ENCODE measurements around the gene MEX3A.

The MEX3A gene

GRCh38 chr1:156065212-156065611, 17.1 kb downstream of the MEX3A start:
- no peak for TF ChIP-seq CTCF (IDR thresholded peaks at IDR 0.05; ENCODE audit: low read depth, low read length)
- in situ Hi-C loops (cut with HindIII; ENCODE audit: low sequenced_read_pairs), result no loop called here
- no peak for DNase-seq (ENCODE audit: low read depth, low spot score)
- no peak overlapping the region for H3K4me3 ChIP-seq (ENCODE audit: low read depth, low read length)

GRCh38 chr1:156064615-156065014, 17.6 kb downstream of the MEX3A start:
- in situ Hi-C loops (cut with HindIII; ENCODE audit: low sequenced_read_pairs), result no loop called here
- TF ChIP-seq CTCF (IDR thresholded peaks at IDR 0.05; ENCODE audit: low read depth, low read length), result no peak

GRCh38 chr1:156063997-156064285, 18.3 kb downstream of the MEX3A start:
- TF ChIP-seq CTCF (IDR thresholded peaks at IDR 0.05; ENCODE audit: low read depth, low read length), result no peak
- no peak overlapping the region for H3K4me3 ChIP-seq (ENCODE audit: low read depth, low read length)
- DNase-seq (ENCODE audit: low read depth, low spot score), result peak; percentile 39
- in situ Hi-C loops (cut with HindIII; ENCODE audit: low sequenced_read_pairs), result no loop called here

More at GRCh38 chr1:156064615-156065014, 17.6 kb downstream of the MEX3A start:
- no peak for DNase-seq (ENCODE audit: low read depth, low spot score)
- H3K4me3 ChIP-seq (ENCODE audit: low read depth, low read length), result no peak overlapping the region

GRCh38 chr1:156062189-156062588, 20.1 kb downstream of the MEX3A start:
- DNase-seq (ENCODE audit: low read depth, low spot score), result no peak
- in situ Hi-C loops (cut with HindIII; ENCODE audit: low sequenced_read_pairs), result no loop called here
- TF ChIP-seq CTCF (IDR thresholded peaks at IDR 0.05; ENCODE audit: low read depth, low read length), result no peak
- H3K4me3 ChIP-seq (ENCODE audit: low read depth, low read length), result no peak overlapping the region

- TF ChIP-seq CTCF (IDR thresholded peaks at IDR 0.05; ENCODE audit: low read depth, low read length), result no peak
Measured at GRCh38 chr1:156060937-156061636, 21.2 kb downstream of the MEX3A start, which contains the start of gene RAB25. Gene RAB25, plus strand, starts transcription at chr1:156061160. Its CDS starts 241 bp downstream, at chr1:156061401.

GRCh38 chr1:156056326-156056849, 25.9 kb downstream of the MEX3A start:
- H3K4me3 ChIP-seq (ENCODE audit: low read depth, low read length), result no peak overlapping the region
- no peak for TF ChIP-seq CTCF (IDR thresholded peaks at IDR 0.05; ENCODE audit: low read depth, low read length)
- DNase-seq (ENCODE audit: low read depth, low spot score), result no peak
- in situ Hi-C loops (cut with HindIII; ENCODE audit: low sequenced_read_pairs), result no loop called here

More at GRCh38 chr1:156060937-156061636, 21.2 kb downstream of the MEX3A start, which contains the start of gene RAB25:
- in situ Hi-C loops (cut with HindIII; ENCODE audit: low sequenced_read_pairs), result no loop called here
- no peak for DNase-seq (ENCODE audit: low read depth, low spot score)
- H3K4me3 ChIP-seq (ENCODE audit: low read depth, low read length), result no peak within 1 kb of the TSS
